RWPE2 (cell line): ENCODE measurements around the gene DDX3X.
"Not testable (repeated sequence)": the region's sequence is repeated elsewhere in the genome, so short reads cannot be mapped to it uniquely, and the experiment has no call there.

Source experiments
- ATAC-seq: fragments of 200-7000 bp; cut with Tn5 transposase; 3 replicates; pipeline ENCODE4 v1.9.1; 2021; ENCODE audit warnings: low read depth
- DNase-seq: peaks from one replicate; pipeline ENCODE4 v3.0.0-alpha.2; 2020; ENCODE audit warnings: low spot score
- H3K27ac ChIP-seq: fragments of 450-650 bp; 2 replicates; pipeline ENCODE4 v1.5.1; 2017; ENCODE audit warnings: mild to moderate bottlenecking; ENCODE audit not compliant: poor library complexity, severe bottlenecking
- H3K27me3 ChIP-seq: fragments of 250-450 bp; sonication (Bioruptor Pico); 2 replicates; pipeline ENCODE4 v1.5.1; 2021; ENCODE audit warnings: mild to moderate bottlenecking, moderate library complexity; ENCODE audit not compliant: insufficient read depth, poor library complexity, severe bottlenecking
- H3K36me3 ChIP-seq: fragments of 250-450 bp; sonication (Bioruptor Pico); 2 replicates; pipeline ENCODE4 v1.5.1; 2020; ENCODE audit warnings: low read depth, mild to moderate bottlenecking, moderate library complexity
- H3K4me1 ChIP-seq: fragments of 250-450 bp; sonication (Bioruptor Pico); 2 replicates; pipeline ENCODE4 v1.5.1; 2021; ENCODE audit warnings: mild to moderate bottlenecking, moderate library complexity; ENCODE audit not compliant: insufficient read depth, poor library complexity, severe bottlenecking
- H3K4me3 ChIP-seq: fragments of 250-450 bp; sonication (Bioruptor Pico); 2 replicates; pipeline ENCODE4 v1.5.1; 2021; ENCODE audit warnings: mild to moderate bottlenecking, moderate library complexity; ENCODE audit not compliant: severe bottlenecking
- H3K9me3 ChIP-seq: fragments of 250-450 bp; sonication (Bioruptor Pico); 2 replicates; pipeline ENCODE4 v1.5.1; 2021; ENCODE audit warnings: mild to moderate bottlenecking, moderate library complexity; ENCODE audit not compliant: severe bottlenecking
- CTCF ChIP-seq: fragments of 450-650 bp; IDR thresholded peaks from one replicate; pipeline ENCODE4 v1.5.1; 2017; ENCODE audit warnings: mild to moderate bottlenecking, moderate library complexity; ENCODE audit not compliant: poor library complexity, severe bottlenecking

Gene DDX3X

GRCh38 chrX:41406201-41406600 is 72.2 kb downstream of the DDX3X start:
- no peak for TF ChIP-seq CTCF
- ATAC-seq = peak; percentile 70
- no peaks in the 10 kb centered on the region for H3K27me3 ChIP-seq
- no peaks in the 10 kb centered on the region for H3K4me1 ChIP-seq
- no peak for DNase-seq
- H3K4me3 ChIP-seq = no peak overlapping the region
- no peaks in the 10 kb centered on the region for H3K36me3 ChIP-seq
- no peak overlapping the region for H3K27ac ChIP-seq
- H3K9me3 ChIP-seq = no peaks in the 10 kb centered on the region

GRCh38 chrX:41407816-41408215 is 73.9 kb downstream of the DDX3X start:
- Histone ChIP-seq H3K9me3 (no peaks in the 10 kb centered on the region), H3K36me3 (no peaks in the 10 kb centered on the region), H3K4me3 (no peak overlapping the region), H3K27me3 (no peaks in the 10 kb centered on the region), H3K27ac (no peak overlapping the region), H3K4me1 (no peaks in the 10 kb centered on the region)
- no peak for DNase-seq
- no peak for ATAC-seq
- TF ChIP-seq CTCF = no peak

- TF ChIP-seq CTCF = no peak
- no peak for ATAC-seq
Measured at GRCh38 chrX:41408576-41408975, 74.6 kb downstream of the DDX3X start.

GRCh38 chrX:41409006-41409405 is 75.0 kb downstream of the DDX3X start:
- no peak for TF ChIP-seq CTCF

More at GRCh38 chrX:41408576-41408975, 74.6 kb downstream of the DDX3X start:
- Histone ChIP-seq H3K9me3 (no peaks in the 10 kb centered on the region), H3K36me3 (no peaks in the 10 kb centered on the region), H3K27me3 (no peaks in the 10 kb centered on the region), H3K27ac (no peak overlapping the region), H3K4me1 (no peaks in the 10 kb centered on the region), H3K4me3 (no peak overlapping the region)
- DNase-seq = no peak

GRCh38 chrX:41411222-41411621 is 77.3 kb downstream of the DDX3X start:
- H3K36me3 ChIP-seq, H3K4me3 ChIP-seq, H3K27ac ChIP-seq, H3K9me3 ChIP-seq, H3K4me1 ChIP-seq, H3K27me3 ChIP-seq, DNase-seq, ATAC-seq: not testable (repeated sequence)

More at GRCh38 chrX:41409006-41409405, 75.0 kb downstream of the DDX3X start:
- Histone ChIP-seq H3K9me3 (no peaks in the 10 kb centered on the region), H3K4me3 (no peak overlapping the region), H3K27me3 (no peaks in the 10 kb centered on the region), H3K27ac (no peak overlapping the region), H3K36me3 (no peaks in the 10 kb centered on the region), H3K4me1 (no peaks in the 10 kb centered on the region)
- no peak for ATAC-seq
- DNase-seq = no peak
